Fibroblast of mammary gland (primary cell): ENCODE data around the gene CAMK1D.

Experiments
- DNase-seq: peaks from one replicate; pipeline ENCODE4 v3.0.0-alpha.2; 2010; ENCODE audit warnings: low read depth
- H3K4me3 ChIP-seq: 2 replicates; pipeline ENCODE4 v1.5.1; 2011; ENCODE audit warnings: low read depth, mild to moderate bottlenecking, low read length, moderate library complexity; ENCODE audit not compliant: control insufficient read depth
- TF ChIP-seq, protein P1 (sequence below): conservative IDR thresholded peaks from 2 replicates; pipeline ENCODE4 v1.5.1; 2011; ENCODE audit warnings: low read depth, low read length, inconsistent platforms; ENCODE audit not compliant: control insufficient read depth, insufficient read depth

CAMK1D gene

GRCh38 chr10:12796401-12797160, 447.2 kb downstream of the CAMK1D start:
- DNase-seq, result no peak
- TF ChIP-seq, protein P1, sequence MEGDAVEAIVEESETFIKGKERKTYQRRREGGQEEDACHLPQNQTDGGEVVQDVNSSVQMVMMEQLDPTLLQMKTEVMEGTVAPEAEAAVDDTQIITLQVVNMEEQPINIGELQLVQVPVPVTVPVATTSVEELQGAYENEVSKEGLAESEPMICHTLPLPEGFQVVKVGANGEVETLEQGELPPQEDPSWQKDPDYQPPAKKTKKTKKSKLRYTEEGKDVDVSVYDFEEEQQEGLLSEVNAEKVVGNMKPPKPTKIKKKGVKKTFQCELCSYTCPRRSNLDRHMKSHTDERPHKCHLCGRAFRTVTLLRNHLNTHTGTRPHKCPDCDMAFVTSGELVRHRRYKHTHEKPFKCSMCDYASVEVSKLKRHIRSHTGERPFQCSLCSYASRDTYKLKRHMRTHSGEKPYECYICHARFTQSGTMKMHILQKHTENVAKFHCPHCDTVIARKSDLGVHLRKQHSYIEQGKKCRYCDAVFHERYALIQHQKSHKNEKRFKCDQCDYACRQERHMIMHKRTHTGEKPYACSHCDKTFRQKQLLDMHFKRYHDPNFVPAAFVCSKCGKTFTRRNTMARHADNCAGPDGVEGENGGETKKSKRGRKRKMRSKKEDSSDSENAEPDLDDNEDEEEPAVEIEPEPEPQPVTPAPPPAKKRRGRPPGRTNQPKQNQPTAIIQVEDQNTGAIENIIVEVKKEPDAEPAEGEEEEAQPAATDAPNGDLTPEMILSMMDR, result no peak

GRCh38 chr10:12797471-12798262, 448.3 kb downstream of the CAMK1D start:
- no peak for DNase-seq
- H3K4me3 ChIP-seq, result no peak overlapping the region
- TF ChIP-seq, protein P1, result no peak

More at GRCh38 chr10:12796401-12797160, 447.2 kb downstream of the CAMK1D start:
- H3K4me3 ChIP-seq, result no peak overlapping the region

DNA sequence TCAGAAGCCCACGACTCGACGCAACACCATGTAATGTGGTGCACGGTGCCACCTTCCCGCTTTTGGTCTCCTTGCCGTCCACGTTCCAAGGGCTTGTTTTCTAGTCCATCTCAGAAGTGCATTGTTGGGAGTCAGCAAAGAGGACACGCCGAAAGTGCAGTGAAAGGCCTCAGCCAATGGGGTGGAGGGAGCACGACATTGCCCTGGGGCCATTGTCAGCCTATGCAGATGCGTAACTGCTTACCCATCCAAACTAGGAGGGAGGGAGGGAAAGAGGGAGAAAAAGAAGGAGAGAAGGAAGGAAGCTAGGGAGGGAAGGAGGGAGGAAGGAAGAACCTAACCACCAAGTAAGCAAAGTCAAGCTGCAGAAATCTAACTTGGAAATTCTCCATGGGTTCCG, 449.8 kb downstream of the CAMK1D start:
- no peak overlapping the region for H3K4me3 ChIP-seq
- TF ChIP-seq, protein P1, result no peak
- no peak for DNase-seq

DNA sequence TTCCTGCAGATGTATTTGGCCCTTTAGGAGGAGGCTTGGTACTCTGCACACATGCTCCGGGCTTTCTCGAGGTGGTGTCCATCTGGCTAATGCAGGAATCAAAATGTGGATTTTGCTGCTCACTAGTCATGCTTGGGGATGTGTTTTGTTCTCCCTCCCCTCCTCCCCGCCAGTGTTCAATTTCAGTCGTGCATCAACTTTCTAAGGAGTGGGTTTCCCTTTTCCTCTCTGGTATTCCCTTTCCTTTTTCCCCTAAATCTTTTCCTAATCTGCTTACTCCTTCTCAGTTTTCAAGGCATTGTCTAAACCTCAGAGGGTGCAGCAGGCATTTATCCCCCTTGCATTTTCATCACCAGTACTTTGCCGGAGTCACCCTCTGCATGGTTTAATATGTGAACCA, 450.4 kb downstream of the CAMK1D start:
- TF ChIP-seq, protein P1, result no peak
- H3K4me3 ChIP-seq, result no peak overlapping the region
- DNase-seq, result no peak

- H3K4me3 ChIP-seq, result no peak overlapping the region
- TF ChIP-seq, protein P1, result peak; percentile 9
- DNase-seq, result no peak
Observed at GRCh38 chr10:12800302-12800701, 451.0 kb downstream of the CAMK1D start.

GRCh38 chr10:12801214-12802087, 452.1 kb downstream of the CAMK1D start:
- H3K4me3 ChIP-seq, result no peak overlapping the region
- no peak for DNase-seq
- TF ChIP-seq, protein P1, result no peak
